COR-L47 (cell line): ENCODE data around the gene ATRNL1.

Experiments
- DNase-seq: peaks from one replicate; lab custom pipeline; 2025; lab: John Stamatoyannopoulos, UW

ATRNL1 gene

DNA sequence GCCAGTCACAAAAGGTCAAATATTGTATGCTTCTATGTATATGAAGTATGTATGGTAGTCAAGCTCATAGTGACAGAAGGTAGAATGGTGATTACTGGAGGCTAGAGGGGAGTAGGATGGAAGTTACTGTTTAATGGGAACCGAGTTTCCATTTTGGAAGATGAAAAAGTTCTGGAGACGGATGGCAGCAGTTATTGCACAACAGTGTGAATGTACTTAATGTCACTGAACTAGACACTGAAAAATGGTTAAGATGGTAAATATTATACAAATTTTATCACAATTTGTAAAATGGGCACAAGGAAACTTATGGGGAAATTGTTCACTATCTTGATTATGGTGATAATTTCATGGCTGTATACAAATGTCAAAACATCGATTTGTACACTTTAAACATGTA lies 895.2 kb downstream of the ATRNL1 start:
- no peak for DNase-seq

GRCh38 chr10:115989621-115990020 lies 896.5 kb downstream of the ATRNL1 start:
- no peak for DNase-seq

GRCh38 chr10:115992236-115992986 lies 899.2 kb downstream of the ATRNL1 start:
- no peak for DNase-seq

DNA sequence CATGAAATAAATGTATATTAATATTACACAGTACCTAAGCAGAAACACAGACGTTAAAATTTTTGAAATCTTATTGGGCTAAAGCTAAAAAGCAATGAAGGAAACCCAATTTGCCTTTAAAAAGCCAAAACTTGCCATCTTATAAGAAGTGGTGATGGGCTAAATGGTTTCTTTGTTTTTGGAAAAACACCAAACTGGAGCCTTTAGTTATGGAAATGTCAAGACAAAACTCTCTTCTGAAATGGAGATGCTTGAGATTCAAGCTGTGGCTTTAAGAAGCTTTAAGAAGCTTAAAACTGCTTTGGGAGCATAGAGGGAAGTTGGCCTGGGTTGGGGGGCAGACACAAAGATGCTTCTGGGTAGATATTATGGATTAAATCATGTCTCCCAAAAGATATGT lies 902.9 kb downstream of the ATRNL1 start:
- DNase-seq, result no peak

DNA sequence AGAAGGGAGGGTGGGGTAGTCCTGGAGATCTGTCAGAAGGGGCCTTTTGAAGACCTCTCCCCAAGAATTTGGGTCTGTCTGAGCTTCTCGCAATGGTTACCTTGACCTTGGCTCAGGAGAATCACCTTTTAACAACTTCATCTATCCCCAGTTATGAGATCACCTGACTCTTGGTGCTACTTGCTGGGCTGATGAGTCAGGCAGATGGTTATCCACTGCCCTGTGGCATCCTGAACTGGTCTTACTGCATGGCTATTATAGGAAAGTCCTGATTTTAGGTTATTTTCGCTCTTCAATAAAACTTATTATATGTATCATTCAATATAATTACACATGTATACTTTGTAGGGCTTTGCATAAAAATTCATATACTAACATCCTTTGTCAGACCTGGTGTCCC lies 905.1 kb downstream of the ATRNL1 start:
- DNase-seq, result no peak
